Neuron (in vitro differentiated cells): ENCODE data around the gene RHOF.

Experiments
- H2AFZ ChIP-seq: one replicate; pipeline ENCODE4 v1.6.1; 2013; ENCODE audit warnings: low read depth, mild to moderate bottlenecking, inconsistent platforms, low read length, moderate library complexity
- H3K27me3 ChIP-seq: one replicate; pipeline ENCODE4 v1.6.1; 2013; ENCODE audit warnings: low read length; ENCODE audit not compliant: insufficient read depth
- H3K36me3 ChIP-seq: one replicate; pipeline ENCODE4 v1.6.1; 2013; ENCODE audit warnings: low read length; ENCODE audit not compliant: insufficient read depth
- H3K4me1 ChIP-seq: one replicate; pipeline ENCODE4 v1.6.1; 2013; ENCODE audit warnings: low read length; ENCODE audit not compliant: insufficient read depth
- H3K4me3 ChIP-seq: 2 replicates; pipeline ENCODE4 v1.5.1; 2013; ENCODE audit warnings: mild to moderate bottlenecking, low read length, moderate library complexity
- H3K9me3 ChIP-seq: one replicate; pipeline ENCODE4 v1.6.1; 2013; ENCODE audit warnings: low read length

RHOF gene

DNA sequence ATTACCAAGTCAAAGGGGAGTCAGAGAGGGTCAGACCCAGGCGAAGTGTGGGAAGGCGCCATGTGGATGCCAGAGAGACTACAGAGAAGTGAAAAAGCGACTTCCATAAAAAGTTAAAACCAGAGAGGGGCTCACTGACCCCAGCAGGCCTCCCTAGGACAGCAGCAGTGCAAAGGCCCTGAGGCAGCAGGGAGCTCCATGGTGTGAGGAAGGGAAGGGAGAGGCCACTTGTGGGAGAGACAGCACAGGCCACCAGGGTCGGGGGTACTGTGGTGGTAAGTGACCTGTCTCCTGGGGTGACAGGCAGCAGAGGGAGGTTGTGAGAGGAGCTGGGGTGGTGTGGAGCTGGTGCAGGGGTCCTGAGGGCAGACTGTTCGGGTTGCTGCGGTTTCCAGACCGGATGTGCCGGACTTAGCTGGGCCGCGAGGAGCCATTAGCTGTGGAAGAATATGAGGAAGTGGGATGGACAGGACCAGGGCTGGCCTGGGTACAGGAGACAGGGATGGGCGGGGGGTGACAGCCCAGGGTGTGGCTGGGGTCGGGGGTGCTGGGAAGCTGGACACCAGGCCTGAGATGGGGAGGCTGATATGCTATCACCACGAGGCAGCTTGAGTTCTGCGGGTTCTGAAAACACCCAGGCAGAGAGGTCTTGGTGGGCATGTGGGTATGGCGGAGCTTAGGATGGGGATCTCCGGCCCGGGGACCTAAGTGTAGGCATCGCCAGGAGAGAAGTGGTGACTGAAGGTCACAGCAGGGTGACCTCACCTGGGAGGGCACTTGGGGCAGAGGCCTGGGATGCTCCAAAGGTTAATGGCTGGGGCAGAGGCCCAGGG lies 33.0 kb upstream of the RHOF start:
- no peaks in the 10 kb centered on the region for H3K27me3 ChIP-seq
- no peaks in the 10 kb centered on the region for H3K4me1 ChIP-seq
- H3K36me3 ChIP-seq: peaks cover 75% of the 10 kb centered on the region

DNA sequence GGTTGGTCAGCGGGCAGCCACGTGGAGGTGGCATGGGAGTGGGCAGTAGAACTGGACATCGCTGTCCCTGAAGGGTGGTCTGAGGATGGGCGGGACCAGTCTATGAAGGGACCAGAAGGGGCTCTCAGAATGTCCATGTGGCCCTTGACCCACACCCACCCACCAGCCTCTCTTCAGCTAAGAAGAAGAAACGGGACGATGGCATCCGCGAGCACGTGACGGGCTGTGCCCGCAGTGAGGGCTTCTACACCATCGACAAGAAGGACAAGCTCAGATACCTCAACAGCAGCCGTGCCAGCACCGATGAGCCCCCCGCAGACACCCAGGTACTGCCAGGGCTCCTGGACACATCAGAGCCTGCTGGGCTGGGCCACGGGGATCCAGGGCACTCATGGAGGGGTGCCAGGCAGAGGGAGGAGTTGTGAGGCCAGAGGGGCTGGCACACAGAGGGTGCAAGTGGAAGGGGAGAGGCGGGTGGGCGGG lies 31.6 kb upstream of the RHOF start:
- H3K9me3 ChIP-seq: no peaks in the 10 kb centered on the region
- H3K27me3 ChIP-seq: no peaks in the 10 kb centered on the region
- peaks cover 76% of the 10 kb centered on the region for H3K36me3 ChIP-seq
- H3K4me1 ChIP-seq: no peaks in the 10 kb centered on the region
- no peak overlapping the region for H2AFZ ChIP-seq
- no peak overlapping the region for H3K4me3 ChIP-seq

More for the DNA sequence above, 33.0 kb upstream of the RHOF start:
- no peak overlapping the region for H2AFZ ChIP-seq
- H3K4me3 ChIP-seq: no peak overlapping the region
- no peaks in the 10 kb centered on the region for H3K9me3 ChIP-seq

DNA sequence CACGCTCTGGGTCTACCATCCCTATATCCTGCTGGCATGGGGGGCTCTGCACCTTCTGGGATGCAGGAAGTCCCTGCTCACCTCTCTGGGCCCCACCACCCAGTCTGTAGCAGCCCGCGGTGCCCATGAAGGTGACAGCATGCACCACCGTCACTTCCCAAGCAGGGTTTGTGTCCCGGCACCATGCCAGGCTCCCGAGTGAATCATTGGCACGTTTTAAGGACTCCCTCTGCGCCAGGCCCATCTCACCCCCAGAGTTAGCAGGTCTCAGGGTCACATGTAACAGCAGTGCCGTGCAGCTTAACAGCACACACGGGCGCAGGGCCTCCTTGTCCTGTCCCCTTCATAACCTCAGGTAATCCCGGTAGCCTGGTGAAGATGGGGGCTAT lies 30.2 kb upstream of the RHOF start:
- Histone ChIP-seq H3K36me3 (peaks cover 73% of the 10 kb centered on the region), H3K27me3 (no peaks in the 10 kb centered on the region), H3K4me3 (no peak overlapping the region), H3K9me3 (no peaks in the 10 kb centered on the region), H2AFZ (no peak overlapping the region), H3K4me1 (no peaks in the 10 kb centered on the region)

- no peaks in the 10 kb centered on the region for H3K27me3 ChIP-seq
- peaks cover 68% of the 10 kb centered on the region for H3K36me3 ChIP-seq
Measured at GRCh38 chr12:121823101-121823726, 29.7 kb upstream of the RHOF start.

GRCh38 chr12:121822393-121823100 lies 29.1 kb upstream of the RHOF start:
- H3K36me3 ChIP-seq: peaks cover 68% of the 10 kb centered on the region
- H3K9me3 ChIP-seq: no peaks in the 10 kb centered on the region
- no peak overlapping the region for H2AFZ ChIP-seq
- H3K4me1 ChIP-seq: no peaks in the 10 kb centered on the region
- H3K4me3 ChIP-seq: no peak overlapping the region
- H3K27me3 ChIP-seq: no peaks in the 10 kb centered on the region

More at GRCh38 chr12:121823101-121823726, 29.7 kb upstream of the RHOF start:
- no peaks in the 10 kb centered on the region for H3K4me1 ChIP-seq
- H2AFZ ChIP-seq: no peak overlapping the region
- H3K4me3 ChIP-seq: no peak overlapping the region
- no peaks in the 10 kb centered on the region for H3K9me3 ChIP-seq

- H2AFZ ChIP-seq: no peak overlapping the region
- H3K27me3 ChIP-seq: no peaks in the 10 kb centered on the region
- no peaks in the 10 kb centered on the region for H3K9me3 ChIP-seq
- H3K36me3 ChIP-seq: peaks cover 66% of the 10 kb centered on the region
- H3K4me1 ChIP-seq: no peaks in the 10 kb centered on the region
- H3K4me3 ChIP-seq: no peak overlapping the region
Measured at GRCh38 chr12:121820056-121820455, 26.6 kb upstream of the RHOF start.

- Histone ChIP-seq H3K27me3 (no peaks in the 10 kb centered on the region), H3K36me3 (peaks cover 67% of the 10 kb centered on the region), H3K4me1 (no peaks in the 10 kb centered on the region), H3K4me3 (no peak overlapping the region), H3K9me3 (no peaks in the 10 kb centered on the region), H2AFZ (no peak overlapping the region)
Measured at GRCh38 chr12:121819212-121819949, 25.9 kb upstream of the RHOF start.

GRCh38 chr12:121817648-121818043 lies 24.2 kb upstream of the RHOF start:
- Histone ChIP-seq H3K27me3 (no peaks in the 10 kb centered on the region), H3K9me3 (no peaks in the 10 kb centered on the region), H3K4me3 (no peak overlapping the region), H3K36me3 (peaks cover 61% of the 10 kb centered on the region), H3K4me1 (peaks cover under 1% of the 10 kb centered on the region), H2AFZ (no peak overlapping the region)

DNA sequence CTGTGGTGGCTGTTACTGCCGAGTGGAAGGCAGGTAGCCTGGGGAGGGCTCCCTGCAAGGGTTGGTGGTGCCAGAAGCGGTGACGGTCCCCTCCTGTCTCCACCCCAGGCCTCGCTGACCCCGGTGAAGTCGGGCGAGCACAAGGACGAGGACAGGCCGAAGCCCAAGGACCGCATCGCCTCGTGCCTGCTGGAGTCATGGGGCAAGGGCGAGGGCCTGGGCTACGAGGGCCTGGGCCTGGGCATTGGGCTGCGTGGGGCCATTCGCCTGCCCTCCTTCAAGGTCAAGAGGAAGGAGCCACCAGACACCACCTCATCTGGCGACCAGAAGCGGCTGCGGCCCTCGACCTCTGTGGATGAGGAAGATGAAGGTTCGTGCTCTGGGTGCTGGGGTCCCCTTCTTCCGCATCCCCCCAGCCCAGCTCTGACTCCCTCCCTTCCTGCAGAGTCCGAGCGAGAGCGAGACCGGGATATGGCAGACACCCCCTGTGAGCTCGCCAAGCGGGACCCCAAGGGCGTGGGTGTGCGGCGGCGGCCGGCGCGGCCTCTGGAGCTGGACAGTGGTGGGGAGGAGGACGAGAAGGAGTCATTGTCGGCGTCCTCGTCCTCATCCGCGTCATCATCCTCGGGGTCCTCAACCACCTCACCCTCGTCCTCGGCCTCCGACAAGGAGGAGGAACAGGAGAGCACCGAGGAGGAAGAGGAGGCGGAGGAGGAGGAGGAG lies 23.6 kb upstream of the RHOF start:
- H3K36me3 ChIP-seq: peaks cover 60% of the 10 kb centered on the region
- no peaks in the 10 kb centered on the region for H3K9me3 ChIP-seq
- no peaks in the 10 kb centered on the region for H3K27me3 ChIP-seq
- peaks cover 3% of the 10 kb centered on the region for H3K4me1 ChIP-seq
- no peak overlapping the region for H3K4me3 ChIP-seq
- no peak overlapping the region for H2AFZ ChIP-seq

DNA sequence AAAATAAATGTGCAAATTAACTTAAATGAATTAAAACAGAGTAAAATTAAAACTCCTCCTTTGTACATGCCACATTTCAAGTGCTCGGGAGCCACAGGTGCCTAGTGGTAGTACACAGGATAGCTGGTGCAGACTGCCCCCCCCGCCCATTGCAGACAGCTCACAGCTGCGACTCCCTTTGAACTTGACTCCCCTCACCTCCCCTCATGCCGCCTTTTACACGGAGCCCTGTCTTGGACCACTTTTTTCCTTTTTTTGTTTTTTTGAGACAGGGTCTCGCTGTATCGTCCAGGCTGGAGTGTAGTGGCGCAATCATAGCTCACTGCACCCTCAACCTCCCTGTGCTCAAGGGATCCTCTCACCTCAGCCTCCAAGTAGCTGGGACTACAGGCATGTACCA lies 21.8 kb upstream of the RHOF start:
- H3K9me3 ChIP-seq: no peaks in the 10 kb centered on the region
- peaks cover 61% of the 10 kb centered on the region for H3K36me3 ChIP-seq
- no peak overlapping the region for H3K4me3 ChIP-seq
- H3K27me3 ChIP-seq: no peaks in the 10 kb centered on the region
- peaks cover 13% of the 10 kb centered on the region for H3K4me1 ChIP-seq
- no peak overlapping the region for H2AFZ ChIP-seq

DNA sequence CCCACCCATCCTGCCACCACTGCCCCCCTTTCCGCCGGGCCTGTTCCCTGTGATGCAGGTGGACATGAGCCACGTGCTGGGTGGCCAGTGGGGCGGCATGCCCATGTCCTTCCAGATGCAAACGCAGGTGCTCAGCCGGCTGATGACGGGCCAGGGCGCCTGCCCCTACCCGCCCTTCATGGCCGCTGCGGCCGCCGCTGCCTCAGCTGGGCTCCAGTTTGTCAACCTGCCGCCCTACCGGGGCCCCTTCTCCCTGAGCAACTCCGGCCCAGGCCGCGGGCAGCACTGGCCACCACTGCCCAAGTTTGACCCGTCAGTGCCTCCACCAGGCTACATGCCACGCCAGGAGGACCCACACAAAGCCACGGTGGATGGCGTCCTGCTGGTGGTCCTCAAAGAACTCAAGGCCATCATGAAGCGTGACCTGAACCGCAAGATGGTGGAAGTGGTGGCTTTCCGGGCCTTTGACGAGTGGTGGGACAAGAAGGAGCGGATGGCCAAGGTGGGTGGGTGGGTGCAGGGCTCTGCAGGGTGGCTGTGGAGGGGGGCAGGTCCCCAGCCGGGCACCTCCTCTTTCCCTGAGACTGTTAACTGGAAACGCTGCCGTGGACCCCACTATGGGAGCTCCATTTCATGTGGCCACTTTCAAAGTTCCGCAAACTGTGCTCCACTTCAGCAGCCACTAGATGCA lies 21.1 kb upstream of the RHOF start:
- peaks cover 13% of the 10 kb centered on the region for H3K4me1 ChIP-seq
- peaks cover 61% of the 10 kb centered on the region for H3K36me3 ChIP-seq
- H3K4me3 ChIP-seq: no peak overlapping the region
- no peaks in the 10 kb centered on the region for H3K9me3 ChIP-seq
- H3K27me3 ChIP-seq: no peaks in the 10 kb centered on the region
- H2AFZ ChIP-seq: no peak overlapping the region

GRCh38 chr12:121813951-121814350 lies 20.5 kb upstream of the RHOF start:
- Histone ChIP-seq H3K4me1 (peaks cover 13% of the 10 kb centered on the region), H2AFZ (no peak overlapping the region), H3K36me3 (peaks cover 62% of the 10 kb centered on the region), H3K27me3 (no peaks in the 10 kb centered on the region), H3K9me3 (no peaks in the 10 kb centered on the region), H3K4me3 (no peak overlapping the region)
